PC-9 (cell line): ENCODE data around the gene ADAMTS7.

Source experiments
- EZH2 ChIP-seq: fragments of 200-600 bp; sonication (generic); IDR thresholded peaks from 2 replicates; pipeline ENCODE4 v1.8.0; 2017; ENCODE audit warnings: antibody characterized with exemption, low read depth
- TF ChIP-seq, protein P1 (sequence below): fragments of 200-600 bp; sonication (generic); conservative IDR thresholded peaks from 2 replicates; pipeline ENCODE4 v1.6.1; 2017; ENCODE audit warnings: mixed run types, antibody characterized with exemption, mild to moderate bottlenecking, moderate library complexity

DNA sequence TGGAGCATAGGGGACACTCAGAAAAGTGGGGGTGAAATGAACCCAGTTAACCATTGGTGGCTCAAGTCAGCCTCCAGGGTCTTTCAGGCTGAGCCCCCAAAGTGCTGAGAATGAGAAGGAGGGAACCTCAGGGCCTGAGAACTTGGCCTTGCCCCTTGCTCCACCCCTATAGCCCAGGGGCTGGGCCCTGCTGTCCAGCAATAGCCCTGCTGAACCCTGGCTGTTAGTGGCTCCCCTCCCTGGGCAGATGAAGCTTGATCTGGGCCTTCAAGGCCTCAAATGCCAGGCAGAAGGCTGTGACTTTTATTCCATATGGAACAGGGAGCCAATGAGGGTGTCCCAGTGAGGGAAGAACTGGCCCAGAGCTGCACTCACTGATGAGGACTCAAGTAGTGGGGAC, 16.2 kb downstream of the ADAMTS7 start:
- TF ChIP-seq, protein P1, sequence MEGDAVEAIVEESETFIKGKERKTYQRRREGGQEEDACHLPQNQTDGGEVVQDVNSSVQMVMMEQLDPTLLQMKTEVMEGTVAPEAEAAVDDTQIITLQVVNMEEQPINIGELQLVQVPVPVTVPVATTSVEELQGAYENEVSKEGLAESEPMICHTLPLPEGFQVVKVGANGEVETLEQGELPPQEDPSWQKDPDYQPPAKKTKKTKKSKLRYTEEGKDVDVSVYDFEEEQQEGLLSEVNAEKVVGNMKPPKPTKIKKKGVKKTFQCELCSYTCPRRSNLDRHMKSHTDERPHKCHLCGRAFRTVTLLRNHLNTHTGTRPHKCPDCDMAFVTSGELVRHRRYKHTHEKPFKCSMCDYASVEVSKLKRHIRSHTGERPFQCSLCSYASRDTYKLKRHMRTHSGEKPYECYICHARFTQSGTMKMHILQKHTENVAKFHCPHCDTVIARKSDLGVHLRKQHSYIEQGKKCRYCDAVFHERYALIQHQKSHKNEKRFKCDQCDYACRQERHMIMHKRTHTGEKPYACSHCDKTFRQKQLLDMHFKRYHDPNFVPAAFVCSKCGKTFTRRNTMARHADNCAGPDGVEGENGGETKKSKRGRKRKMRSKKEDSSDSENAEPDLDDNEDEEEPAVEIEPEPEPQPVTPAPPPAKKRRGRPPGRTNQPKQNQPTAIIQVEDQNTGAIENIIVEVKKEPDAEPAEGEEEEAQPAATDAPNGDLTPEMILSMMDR, result no peak
- no peak for TF ChIP-seq EZH2
